ENCODE results near the gene CREB1.
"Not testable (repeated sequence)": the region's sequence is repeated elsewhere in the genome, so short reads cannot be mapped to it uniquely, and the experiment has no call there.

The CREB1 gene

DNA sequence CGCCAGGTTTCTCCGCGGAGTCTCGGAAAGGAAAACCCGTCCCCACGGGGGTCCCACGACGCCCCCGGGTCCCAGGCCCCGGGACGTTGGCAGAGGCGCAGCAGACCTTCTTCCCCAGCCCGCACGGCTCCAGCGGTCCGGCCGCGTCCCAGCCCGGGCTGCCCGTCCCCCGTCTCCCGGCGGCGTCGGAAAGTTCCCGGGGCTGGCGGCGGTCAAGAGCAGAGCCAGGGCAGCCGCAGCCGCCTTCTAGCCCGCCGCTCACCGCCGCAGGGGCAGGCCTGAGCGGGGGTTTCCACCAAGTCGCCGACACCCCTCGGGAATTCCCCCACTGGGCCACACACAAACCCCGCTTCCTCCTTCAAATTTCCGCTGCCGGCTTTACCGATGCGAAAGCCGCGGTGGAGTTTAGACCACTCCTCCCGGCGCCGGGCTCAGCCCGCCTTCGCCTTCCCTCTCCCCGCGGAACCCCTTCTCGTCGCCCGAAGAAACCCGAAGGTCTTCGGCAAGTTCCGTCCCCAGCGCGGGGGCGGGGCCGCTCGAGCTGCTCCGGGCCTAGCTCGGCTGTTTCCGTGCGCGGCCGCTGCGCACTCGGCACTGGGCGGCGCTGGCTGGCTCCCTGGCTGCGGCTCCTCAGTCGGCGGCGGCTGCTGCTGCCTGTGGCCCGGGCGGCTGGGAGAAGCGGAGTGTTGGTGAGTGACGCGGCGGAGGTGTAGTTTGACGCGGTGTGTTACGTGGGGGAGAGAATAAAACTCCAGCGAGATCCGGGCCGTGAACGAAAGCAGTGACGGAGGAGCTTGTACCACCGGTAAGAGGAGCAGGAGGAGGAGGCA, at the start of gene CREB1:
Gene CREB1, plus strand, starts transcription at position 633 of the 830 bp plus-strand sequence. CDS start 25,674 bp downstream, outside the sequence.
- peak; percentile 100 for DNase-seq

DNA sequence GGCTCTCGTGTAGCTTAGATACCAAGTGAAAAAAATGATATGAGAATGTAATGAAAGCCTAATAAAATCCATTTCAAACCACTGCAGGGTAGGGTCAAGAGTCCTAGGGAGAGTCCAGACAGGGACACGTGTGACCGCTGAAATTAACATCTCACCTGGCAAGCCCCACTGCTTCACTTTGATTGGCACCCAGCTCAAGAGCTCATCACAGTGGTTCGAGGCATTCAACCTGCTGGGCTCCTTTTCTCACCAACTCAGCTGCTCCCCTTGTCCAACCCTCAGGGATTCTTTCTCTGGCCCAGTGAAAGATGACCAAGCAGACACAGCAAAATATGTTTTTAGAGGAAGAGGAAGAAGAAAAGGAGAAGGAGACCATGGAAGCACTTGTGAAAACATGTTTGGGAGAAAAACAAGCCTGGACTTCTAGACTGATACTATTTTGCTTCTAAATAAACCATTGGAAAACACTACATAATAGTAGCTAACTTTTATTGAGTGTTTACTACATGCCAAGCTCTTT, 49.2 kb upstream of the CREB1 start:
- no peak for DNase-seq

- DNase-seq: no peak
These were observed 47.8 kb upstream of the CREB1 start for GRCh38 chr2:207481924-207482323.

- DNase-seq: no peak
These were observed 47.1 kb upstream of the CREB1 start for GRCh38 chr2:207482630-207483029.

GRCh38 chr2:207483066-207483465, 46.7 kb upstream of the CREB1 start:
- DNase-seq: no peak

GRCh38 chr2:207483477-207483876, 46.3 kb upstream of the CREB1 start:
- DNase-seq: no peak

DNA sequence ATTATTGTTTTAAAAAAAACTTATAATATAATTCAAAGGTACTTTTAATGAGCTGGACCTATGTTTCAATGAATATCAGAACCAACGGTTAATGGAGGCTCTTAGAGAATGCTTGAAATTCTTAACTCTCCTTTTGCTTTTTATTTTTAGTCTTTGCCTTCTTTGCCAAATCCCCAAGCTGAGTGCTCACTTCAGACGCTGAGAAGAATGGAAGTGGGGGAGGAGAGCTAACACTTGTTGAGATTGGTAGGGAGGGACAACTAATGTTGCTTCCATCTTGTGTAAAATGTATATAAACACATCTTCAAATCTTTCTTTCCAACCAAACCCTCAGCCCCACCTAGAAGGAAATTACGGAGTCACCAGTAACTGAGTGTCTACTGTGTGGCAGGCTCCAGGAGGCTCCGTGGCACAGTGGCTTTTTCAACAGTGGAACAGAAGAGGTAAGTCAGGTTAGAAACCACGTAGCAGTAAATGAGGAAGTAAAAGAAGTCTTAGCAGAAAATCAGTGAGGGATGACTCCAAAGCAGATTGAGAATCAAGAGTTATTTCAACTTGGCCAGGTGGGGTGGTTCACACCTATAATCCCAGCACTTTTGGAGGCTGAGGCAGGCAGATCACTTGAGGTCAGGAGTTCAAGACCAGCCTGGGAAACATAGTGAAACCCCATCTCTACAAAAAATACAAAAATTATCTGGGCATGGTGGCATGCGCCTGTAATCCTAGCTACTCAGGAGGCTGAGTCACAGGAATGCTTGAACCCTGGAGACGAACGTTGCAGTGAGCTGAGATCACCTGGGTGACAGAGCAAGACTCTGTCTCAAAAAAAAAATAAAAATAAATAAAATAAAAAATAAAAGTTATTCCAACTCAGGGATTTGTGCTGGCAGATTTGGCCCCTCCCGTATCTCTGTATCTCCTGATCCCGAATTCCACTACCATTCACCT, 45.0 kb upstream of the CREB1 start:
- no peak for DNase-seq

GRCh38 chr2:207487650-207488311, 42.0 kb upstream of the CREB1 start:
- no peak for DNase-seq

DNA sequence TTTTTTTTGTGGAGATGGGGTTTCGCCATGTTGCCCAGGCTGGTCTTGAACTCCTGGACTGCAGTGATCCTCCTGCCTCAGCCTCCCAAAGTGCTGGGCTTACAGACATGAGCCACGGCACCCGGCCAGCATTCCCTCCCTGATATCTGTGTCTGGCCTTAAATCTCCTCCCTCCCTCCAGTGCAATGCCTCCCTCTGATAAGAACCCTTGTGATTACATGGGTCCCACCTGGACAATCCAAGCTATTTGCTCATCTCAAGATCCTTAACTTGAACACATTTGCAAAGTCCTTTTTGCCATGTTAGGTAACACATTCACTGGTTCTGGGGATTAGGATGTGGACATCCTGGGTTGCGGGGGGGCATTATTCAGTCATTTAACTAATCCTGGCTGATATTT, 40.5 kb upstream of the CREB1 start:
- no peak for DNase-seq

DNA sequence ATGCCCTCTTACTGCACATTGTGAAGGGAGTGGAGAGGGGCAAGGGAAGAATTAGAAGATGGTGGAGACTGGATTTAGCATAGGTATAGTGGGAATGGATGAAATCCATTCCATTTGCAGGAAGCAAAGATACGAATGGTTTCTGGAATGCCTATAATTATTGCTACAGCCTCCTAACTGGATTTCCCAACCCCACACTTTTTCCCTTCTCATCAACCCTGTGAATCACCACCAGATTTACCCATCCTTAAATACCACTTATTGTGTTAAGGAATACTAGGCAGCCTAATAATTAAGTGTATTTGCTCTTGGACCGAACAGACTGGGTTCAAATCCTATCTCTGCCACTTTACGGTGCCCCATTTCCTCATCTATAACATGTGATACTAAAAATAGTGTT, 39.3 kb upstream of the CREB1 start:
- no peak for DNase-seq

DNA sequence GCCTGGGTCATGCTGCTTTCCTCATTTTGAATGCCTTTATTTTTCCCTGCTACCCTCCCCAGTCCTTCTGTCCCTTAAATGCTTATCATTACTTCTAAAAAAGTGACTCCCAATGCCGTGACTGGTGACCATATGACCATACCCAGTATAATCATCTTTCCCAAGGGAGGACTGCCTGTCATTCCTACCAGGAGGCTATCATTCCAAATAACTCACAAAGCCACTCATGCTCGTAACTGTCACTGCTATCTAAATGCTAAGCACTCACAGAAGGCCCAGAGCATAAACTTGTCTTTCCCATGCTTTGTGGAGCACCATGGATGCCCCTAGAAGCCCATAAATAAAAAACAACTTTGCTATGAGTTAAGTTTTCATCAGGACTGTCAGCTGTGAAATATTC, 38.7 kb upstream of the CREB1 start:
- no peak for DNase-seq

- DNase-seq: no peak
These were observed 37.8 kb upstream of the CREB1 start for GRCh38 chr2:207491956-207492355.

- DNase-seq: no peak
These were observed 37.3 kb upstream of the CREB1 start for GRCh38 chr2:207492461-207492860.

DNA sequence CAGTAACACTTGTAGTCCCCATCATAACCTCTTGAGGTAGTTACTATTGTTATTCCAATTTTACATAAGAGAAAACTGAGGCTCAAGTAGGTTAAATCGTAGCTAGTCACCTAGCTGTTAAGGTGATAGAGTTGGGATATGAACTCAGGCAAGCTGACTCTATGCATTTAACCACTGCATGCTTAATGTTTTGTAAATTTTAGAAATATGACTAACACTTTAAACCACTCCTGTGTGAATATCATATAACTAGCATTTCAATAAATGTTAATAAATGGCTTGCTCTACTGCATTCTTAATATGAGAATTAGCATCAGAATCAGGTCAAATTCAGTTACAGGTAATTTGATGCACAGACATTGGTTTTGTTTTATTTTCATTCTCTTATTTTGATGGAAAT, 35.6 kb upstream of the CREB1 start:
- no peak for DNase-seq

DNA sequence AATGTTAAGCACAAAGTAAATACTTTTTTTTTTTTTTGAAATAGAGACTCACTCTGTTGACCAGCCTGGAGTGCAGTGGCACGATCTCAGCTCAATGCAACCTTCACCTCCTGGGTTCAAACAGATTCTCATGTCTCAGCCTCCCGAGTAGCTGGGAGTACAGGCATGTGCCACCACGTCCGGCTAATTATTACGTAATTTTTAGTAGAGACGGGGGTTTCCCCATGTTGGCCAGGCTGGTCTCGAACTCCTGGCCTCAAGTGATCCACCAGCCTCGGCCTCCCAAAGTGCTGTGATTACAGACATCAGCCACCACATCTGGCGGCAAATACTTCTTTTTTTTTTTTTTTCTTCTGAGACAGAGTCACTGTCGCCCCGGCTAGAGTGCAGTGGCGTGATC, 32.8 kb upstream of the CREB1 start:
- DNase-seq: not testable (repeated sequence)

DNA sequence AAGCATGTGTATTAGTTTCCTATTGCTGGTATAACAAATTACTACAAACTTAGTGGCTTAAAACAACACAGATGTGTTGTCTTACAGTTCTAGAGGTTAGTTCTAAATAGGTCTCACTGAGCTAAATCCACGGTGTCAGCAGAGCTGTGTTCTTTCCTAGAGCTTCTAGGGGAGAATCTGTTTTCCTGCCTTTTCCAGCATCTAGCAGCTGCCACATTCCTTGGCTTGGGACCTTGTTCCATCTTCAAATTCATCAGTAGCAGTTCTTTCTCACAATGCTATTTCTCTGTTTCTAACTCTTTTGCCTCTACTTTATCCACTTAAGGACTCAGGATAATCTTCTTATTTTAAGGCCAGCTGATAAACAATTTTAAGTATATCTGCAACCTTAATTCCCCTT, 32.2 kb upstream of the CREB1 start:
- no peak for DNase-seq

DNA sequence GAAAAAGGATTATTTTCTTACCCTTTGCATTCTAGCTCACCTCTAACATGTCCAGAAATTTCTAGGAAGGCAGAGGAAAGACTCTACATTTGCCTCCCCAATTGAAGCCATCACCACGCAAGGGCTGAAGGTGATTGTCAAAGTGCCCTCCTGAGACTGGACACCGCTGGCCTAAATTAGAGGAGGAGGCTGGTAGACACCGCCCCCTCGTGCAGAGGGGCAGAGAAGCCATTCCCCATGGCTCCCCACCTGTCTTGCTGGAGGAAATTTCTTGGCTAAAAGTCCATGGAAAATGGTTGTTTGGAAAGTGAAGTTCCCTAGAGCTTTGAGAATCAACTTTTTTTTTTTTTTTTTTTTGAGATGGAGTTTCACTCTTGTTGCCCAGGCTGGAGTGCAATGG, 31.3 kb upstream of the CREB1 start:
- DNase-seq: no peak

DNA sequence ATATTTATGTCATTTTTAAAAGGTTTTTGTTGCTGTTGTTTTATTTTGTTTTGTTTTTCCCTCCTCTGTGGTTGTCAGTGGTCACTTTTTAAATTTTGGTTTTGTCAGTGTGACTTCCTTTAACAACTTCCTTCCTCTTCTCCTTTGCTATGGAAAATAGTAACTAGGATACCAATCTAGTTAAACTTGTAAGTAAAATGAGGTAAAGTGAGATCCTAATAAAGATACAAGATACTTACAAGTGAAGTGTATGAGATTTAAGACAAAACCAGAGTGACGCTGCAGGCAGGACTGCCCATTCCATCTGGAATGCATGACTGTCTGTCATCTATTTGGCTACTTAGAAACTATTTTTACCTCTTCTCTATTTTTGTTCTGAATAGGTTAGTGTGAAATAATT, 30.6 kb upstream of the CREB1 start:
- no peak for DNase-seq

GRCh38 chr2:207501802-207502576, 27.8 kb upstream of the CREB1 start:
- no peak for DNase-seq

GRCh38 chr2:207502577-207503198, 27.1 kb upstream of the CREB1 start:
- no peak for DNase-seq

DNA sequence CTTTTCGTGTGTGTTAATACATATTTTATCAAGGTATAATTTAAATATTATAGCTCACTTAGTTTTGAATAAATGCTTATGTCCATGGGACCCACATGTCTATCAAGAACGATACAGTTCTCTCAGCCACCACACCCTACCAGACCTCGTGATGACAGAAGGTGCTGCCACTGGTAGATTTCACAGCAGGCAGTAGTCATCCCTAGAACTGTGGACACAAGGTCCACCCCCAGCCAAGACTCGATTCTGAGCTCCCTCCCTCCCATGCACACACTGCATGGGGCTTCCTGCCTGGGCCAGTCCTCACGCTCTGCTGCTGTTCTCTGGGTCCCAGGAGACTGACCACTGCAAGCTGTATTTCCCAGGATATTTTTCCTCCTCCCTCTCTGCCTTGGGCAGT, 26.5 kb upstream of the CREB1 start:
- no peak for DNase-seq
